ENCODE data around the gene RERE.

Gene RERE

DNA sequence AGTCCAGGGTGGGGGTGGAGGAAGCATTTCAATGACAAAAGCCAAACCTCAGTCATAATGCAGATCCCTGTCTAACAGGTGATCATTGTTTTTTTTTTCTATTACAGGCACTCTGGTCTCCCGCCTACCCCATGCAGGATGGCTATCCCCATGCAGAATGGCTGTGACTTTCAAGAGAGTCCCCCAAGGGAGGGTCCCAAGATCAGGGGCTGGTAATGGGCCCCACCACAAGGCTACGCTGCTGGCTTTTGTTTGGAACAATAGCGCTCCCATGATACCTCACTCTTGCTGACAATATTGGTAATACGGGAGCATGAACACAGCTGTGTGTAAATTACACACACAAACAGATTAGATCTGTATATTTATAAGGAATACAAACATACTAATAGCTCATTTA, 380.1 kb downstream of the RERE start:
- DNase-seq: no peak

DNA sequence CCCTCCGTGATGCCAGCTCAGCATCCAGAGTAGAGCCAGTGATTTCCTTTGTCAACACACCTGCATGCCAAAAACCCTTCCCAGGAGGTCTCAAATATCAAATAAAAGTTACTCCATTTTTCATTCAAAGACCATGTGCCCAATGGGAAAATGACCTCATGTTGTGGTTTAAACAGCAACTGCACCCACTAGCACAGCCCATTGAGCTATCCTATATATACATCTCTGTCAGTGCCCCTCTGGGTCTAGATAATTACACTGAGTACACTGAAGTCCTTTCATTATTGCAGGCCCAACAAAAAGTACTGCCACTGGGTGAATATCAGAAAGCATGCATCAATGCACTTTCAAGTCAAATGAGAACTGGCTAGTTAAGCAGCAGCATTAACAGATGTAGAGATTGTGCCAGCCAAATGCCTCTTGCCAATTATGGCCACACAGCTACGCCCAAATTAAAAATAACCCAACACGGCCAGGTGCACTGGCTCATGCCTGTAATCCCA, 381.8 kb downstream of the RERE start:
- DNase-seq: no peak

- no peak for DNase-seq
Observed at GRCh38 chr1:8434101-8434500, 383.3 kb downstream of the RERE start.

GRCh38 chr1:8431784-8432183, 385.7 kb downstream of the RERE start:
- no peak for DNase-seq

DNA sequence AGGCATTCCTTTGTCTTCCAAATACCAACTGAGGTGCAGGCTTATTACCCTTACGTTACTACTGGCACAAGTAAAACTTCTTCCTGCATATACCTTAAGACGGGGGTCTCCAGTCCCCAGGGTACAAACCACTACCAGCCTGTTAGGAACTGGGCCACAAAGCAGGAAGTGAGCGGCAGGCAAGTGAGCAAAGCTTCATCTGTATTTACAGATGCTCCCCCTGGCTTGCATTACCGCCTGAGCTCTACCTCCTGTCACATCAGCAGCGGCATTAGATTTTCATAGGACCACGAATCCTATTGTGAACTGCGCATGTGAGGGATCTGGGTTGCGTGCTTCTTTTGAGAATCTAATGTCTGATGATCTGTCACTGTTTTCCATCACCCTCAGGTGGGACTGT, 386.4 kb downstream of the RERE start:
- DNase-seq: no peak

DNA sequence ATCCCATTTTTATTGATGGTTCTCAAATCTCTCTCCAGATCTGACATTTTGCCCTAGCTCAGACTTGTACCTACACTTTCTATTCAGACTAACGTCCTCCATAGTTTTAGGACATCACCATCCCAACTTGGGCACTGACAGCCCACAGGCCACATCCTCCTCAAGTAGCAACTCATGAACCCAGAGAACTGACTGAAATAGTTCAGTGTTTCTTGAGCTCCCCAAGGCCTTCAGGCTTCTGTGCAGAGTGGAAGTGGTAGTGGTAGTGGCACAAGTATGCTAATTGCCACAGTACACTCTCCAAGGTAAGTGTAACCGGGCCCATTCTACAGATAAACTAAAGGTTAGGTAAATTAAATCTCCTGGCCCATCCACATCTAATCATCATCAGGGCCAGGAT, 387.0 kb downstream of the RERE start:
- no peak for DNase-seq

DNA sequence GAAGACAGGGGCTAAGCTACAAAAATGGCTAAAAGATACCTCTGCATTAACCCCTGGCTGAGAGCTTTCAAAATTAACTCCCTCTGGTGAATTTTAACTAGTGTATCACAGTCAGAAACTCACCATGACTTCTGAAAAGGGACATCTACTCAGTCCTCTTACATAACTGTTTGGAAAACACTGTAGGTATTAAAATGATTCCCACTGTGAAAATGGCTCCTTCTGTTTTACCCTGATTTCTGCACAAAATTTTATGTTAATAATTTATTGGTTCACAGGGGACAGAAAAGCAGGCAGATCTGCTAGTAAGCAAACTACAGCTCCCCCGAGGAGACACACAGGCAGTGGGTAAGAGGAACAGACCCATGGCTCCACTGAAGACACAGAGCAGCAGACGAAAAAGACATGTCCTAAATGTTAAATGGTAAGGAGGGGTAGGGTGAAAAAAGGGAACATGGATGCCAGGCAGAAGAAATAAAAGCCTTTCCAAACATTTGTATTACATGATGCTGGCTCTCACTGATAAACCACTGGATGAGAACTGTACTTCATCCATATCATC, 387.8 kb downstream of the RERE start:
- DNase-seq: no peak

DNA sequence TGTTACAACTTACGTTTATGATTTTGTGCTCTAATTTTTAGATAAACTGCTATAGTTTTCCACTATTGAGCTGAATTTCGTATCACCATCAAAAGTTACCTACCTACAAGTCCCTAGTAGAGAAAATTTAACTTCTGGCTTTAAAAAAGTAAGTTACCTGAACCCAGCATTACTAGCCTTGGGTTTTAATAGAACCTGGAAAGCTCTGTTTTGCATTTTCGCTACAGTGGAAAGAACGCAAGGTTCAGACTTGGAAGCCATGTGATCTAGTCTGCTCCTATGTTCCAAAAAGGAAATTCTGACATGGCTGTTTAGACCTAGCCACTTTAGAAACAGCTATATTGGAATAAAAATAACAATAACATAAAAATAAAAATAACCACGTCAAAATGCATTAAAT, 389.0 kb downstream of the RERE start:
- DNase-seq: no peak

GRCh38 chr1:8427986-8428385, 389.5 kb downstream of the RERE start:
- DNase-seq: no peak

GRCh38 chr1:8427493-8427892, 389.9 kb downstream of the RERE start:
- DNase-seq: no peak

GRCh38 chr1:8426996-8427395, 390.4 kb downstream of the RERE start:
- DNase-seq: no peak

- DNase-seq: no peak
Observed at GRCh38 chr1:8425781-8426161, 391.7 kb downstream of the RERE start.

DNA sequence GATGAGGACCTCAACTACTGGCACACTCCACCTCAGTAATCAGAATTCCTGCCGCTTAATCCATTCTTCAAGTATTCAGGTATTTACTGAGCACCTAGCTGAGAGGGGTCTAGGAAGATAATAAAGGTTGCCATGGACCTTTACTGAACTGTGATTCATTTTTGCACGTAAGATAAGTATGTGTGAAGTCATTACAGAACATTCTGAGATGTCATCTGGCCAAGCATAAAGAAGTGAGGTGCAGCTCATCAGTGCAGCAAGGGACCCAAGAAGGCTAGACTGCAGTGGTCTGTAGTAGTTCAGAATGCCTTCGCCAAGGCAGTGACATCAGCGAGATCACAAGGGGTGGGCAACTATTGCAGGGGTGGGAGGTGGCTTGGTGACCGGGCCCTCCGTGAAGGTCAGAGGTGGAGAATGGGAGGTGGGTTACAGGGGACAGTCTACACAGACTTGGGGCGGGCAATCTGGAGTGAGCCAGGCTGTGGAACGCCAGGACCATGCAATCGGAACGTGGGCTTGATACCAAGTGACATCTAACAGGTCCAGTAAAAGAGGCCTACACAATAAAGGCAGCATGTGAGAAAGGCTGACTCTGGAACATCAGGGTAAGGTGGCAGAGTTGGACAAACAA, 392.2 kb downstream of the RERE start:
- no peak for DNase-seq

- DNase-seq: no peak
Observed at GRCh38 chr1:8424539-8425116, 392.8 kb downstream of the RERE start.

GRCh38 chr1:8423692-8424538, 393.5 kb downstream of the RERE start:
- no peak for DNase-seq

- DNase-seq: no peak
Observed at GRCh38 chr1:8423269-8423691, 394.2 kb downstream of the RERE start.

DNA sequence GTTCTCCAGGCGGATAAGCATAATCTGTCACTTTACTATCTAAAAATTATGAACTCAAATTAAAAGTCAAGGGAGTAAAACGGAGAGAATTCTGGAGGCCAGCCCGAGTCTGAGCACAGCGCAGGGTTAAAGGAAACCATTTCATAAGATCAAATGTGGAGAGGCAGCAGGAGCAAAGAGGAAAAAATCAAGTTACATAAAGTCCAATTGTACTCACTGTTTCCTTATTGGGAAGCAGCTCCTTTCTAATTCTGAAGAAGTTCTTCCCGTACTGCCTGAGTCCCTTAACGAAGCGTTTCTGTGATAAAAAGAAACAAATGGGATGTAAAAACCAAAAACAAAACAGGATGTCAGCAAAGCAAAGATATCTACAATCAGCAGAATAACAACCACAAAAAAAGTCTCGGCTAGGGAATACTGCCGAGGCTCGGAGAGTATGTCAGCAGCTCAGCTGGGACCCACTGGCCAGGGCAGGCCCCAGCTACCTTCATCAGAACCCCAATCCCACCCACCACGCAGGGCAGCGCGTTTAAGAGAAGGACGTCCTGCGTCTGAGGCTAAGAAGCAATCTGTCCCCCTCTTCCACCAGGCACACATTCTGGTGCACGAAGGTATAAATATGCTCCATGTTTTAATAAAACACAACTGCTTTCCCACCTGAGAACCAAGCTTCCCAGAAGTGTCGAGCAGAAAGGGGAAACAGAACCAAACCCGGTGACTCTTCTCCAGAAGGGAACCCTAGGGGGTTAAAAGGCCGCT, 394.8 kb downstream of the RERE start:
- no peak for DNase-seq

GRCh38 chr1:8421721-8422120, 395.7 kb downstream of the RERE start:
- DNase-seq: no peak

DNA sequence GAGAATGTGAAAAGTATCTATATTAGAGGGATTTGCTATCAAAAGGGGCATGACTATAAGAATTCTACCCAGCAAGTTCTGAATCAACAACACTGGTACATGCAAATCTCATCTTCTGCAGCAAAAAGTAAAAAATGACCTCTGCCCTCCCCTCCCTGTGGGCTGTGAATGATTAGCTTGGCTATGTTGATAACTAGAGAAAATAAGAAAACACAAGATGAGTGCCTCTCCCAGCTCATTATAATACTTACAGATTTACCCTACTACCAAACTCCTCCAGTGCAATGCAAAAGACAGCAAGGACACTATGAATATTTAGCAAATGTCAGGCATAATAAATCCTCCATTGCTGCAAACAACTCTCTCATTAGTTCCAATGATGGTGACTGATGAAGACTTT, 397.1 kb downstream of the RERE start:
- no peak for DNase-seq

DNA sequence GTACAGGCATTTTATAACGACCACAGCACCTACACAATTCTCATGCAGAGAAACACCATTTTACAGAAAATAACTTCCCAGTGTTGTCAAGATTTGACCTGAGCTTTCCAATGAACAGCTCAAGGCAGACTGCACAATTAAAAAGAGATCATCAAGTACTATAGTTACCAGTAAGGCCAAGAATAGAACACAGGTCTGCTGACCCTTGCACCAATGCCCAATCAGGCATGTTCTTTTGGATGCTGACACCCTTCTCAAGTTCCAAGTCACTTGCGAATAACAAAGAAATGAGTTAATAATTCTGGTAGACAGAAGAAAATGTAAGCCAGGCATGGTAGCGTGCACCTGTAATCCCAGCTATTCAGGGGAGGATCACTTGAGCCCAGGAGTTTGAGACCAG, 397.6 kb downstream of the RERE start:
- DNase-seq: no peak

DNA sequence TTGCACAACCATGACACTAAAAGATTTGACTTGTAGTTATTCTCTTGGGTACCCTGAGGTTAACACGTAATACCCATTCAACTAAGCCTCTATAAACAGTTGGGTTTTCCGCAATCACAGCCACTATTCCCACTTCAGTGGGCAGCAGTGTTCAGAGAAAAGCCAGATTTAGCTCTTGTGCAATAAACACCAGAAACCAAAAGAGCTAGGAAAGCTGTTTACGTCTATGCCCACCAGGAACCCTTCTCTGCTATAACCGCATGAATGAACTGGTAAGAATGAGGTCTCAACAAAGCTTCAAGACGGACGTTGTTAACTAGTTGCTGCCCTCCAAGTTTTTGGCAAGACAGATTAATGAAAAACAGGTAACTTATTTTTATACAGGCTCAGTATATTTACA, 398.3 kb downstream of the RERE start:
- no peak for DNase-seq

- DNase-seq: no peak
Observed at GRCh38 chr1:8418301-8418700, 399.1 kb downstream of the RERE start.

DNA sequence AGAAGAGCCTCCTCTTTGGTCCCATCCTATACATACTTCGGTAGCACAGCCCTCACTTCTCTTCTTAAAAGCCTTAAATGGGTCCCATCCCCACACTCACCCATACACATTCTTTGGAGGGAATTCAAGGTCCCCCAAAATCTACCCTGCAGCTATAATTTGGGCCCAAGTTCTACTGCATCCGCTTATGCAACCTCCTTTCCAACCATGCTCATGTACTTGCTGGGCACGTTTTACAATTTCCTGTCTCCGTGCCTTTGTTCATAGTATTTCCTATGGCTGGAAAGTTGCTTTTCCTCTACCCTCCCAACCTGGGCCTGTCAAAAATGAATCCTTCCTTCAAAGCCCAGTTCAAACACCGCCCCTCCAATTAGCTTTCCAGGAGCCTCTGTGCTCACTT, 399.8 kb downstream of the RERE start:
- DNase-seq: no peak

Measured in NCI-H774 (cell line).